22Rv1 (cell line): ENCODE results near the gene STX4.
"Not testable (repeated sequence)": the region's sequence is repeated elsewhere in the genome, so short reads cannot be mapped to it uniquely, and the experiment has no call there.

Experiments
- ZFX ChIP-seq: fragments of 450-650 bp; IDR thresholded peaks from 2 replicates; pipeline ENCODE4 v1.6.1; 2017; ENCODE audit warnings: antibody characterized with exemption, borderline replicate concordance
- TF ChIP-seq, protein P1 (sequence below): fragments of 450-650 bp; IDR thresholded peaks from 2 replicates; pipeline ENCODE4 v1.5.1; 2017; ENCODE audit warnings: mild to moderate bottlenecking

DNA sequence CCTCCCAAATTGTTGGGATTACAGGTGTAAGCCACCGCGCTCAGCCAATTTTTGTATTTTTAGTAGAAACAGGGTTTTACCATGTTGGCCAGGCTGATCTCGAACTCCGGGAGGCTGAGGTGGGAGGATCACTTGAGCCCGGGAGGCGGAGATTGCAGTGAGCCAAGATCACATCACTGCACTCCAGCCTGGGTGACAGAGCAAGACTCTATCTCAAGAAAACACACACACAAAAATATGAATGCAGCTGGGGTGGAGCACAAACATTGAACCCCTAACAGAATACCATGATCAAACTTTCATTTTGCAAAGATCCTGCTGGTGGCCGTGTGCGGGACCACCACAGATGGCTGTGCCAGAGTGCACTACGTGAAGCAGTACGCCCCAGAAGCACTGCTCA is 15.6 kb upstream of the STX4 start:
- TF ChIP-seq, protein P1, sequence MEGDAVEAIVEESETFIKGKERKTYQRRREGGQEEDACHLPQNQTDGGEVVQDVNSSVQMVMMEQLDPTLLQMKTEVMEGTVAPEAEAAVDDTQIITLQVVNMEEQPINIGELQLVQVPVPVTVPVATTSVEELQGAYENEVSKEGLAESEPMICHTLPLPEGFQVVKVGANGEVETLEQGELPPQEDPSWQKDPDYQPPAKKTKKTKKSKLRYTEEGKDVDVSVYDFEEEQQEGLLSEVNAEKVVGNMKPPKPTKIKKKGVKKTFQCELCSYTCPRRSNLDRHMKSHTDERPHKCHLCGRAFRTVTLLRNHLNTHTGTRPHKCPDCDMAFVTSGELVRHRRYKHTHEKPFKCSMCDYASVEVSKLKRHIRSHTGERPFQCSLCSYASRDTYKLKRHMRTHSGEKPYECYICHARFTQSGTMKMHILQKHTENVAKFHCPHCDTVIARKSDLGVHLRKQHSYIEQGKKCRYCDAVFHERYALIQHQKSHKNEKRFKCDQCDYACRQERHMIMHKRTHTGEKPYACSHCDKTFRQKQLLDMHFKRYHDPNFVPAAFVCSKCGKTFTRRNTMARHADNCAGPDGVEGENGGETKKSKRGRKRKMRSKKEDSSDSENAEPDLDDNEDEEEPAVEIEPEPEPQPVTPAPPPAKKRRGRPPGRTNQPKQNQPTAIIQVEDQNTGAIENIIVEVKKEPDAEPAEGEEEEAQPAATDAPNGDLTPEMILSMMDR: not testable (repeated sequence)
- TF ChIP-seq ZFX: not testable (repeated sequence)
